ENCODE results near the gene ZBTB47.

GRCh38 chr3:42610976-42611375 is 42.5 kb upstream of the ZBTB47 start:
- TF ChIP-seq EZH2 (IDR thresholded peaks at IDR 0.05; ENCODE audit: insufficient read depth, poor library complexity, severe bottlenecking) = no peak
- TF ChIP-seq EZH2phosphoT487 (IDR thresholded peaks at IDR 0.05; ENCODE audit: insufficient read depth, low read depth) = no peak

All from GM23248 (cell line).